Thyroid gland (tissue), 4 donors: Measurements from ENCODE around the gene STEAP1.
"Not testable (repeated sequence)": the region's sequence is repeated elsewhere in the genome, so short reads cannot be mapped to it uniquely, and the experiment has no call there.

Experiments
- CTCF ChIP-seq, 6 experiments: fragments of 200-600 bp in 3 of 6; fragments of 450-650 bp in 3 of 6; sonication (generic) in 3 of 6; IDR thresholded peaks; one replicate each; pipeline ENCODE4 v1.5.1; 2016 to 2019; ENCODE audit warnings: antibody characterized with exemption in 6 of 6, mild to moderate bottlenecking in 2 of 6, inconsistent platforms in 1 of 6, moderate library complexity in 1 of 6
- POLR2A ChIP-seq, 2 donors: fragments of 450-650 bp; IDR thresholded peaks; one replicate each; pipeline ENCODE4 v1.6.1; 2017; ENCODE audit warnings: antibody characterized with exemption in 2 of 2, mild to moderate bottlenecking in 2 of 2, moderate library complexity in 1 of 2

GRCh38 chr7:90157761-90158350 lies 3.6 kb downstream of the STEAP1 start:
- TF ChIP-seq POLR2A, CTCF (IDR thresholded peaks at IDR 0.05): not testable (repeated sequence)
